GM20431 (cell line): ENCODE measurements around the gene RUNX3.

Source experiments
- in situ Hi-C: fragments of 300-500 bp; cut with MseI, MboI; formaldehyde crosslinking; loops from one replicate; pipeline ENCODE4 v1.15.0; 2020; ENCODE audit warnings: low sequenced_read_pairs; ENCODE audit not compliant: unreplicated experiment

Gene RUNX3

GRCh38 chr1:24904731-24905354, 25.2 kb downstream of the RUNX3 start:
- in situ Hi-C loops = no loop called here

DNA sequence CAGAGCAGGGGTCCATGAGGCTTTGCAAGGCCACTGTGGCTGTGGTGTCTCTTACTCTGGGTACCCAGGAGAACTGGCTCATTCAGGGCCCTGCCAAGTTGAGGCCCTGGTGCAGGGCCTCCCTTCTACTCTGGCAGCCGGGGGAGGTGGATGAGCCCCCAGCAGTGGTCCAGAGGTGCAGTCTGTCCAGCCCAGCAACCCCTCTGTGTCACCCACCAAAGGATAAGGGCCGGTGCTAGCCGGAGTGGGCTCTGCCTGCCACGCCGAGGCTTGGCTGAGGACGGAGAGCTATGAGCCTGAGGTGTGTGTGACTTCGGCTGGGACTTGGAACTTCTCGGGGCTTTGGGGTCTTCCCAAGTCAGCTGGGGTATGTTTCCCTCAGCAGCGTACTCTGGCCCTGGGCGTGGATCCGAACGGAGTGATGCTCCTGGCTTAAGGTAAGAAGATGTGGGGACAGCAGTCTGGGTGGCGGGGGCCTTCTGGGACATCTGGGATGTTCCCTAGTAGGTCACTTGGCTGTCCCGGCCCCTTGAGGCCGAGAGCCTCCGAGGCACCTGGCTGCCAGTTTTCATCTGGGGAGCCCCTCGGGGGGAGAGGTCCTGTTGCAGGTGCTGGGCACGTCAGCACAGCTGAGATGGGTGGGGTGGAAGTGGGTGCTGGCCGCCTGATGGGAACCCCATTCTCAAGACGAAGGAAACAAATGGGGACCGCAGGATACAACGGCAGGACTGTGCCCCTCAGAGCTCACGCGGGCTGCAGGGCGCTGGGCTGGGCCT, 25.9 kb downstream of the RUNX3 start:
- in situ Hi-C loops = no loop called here

DNA sequence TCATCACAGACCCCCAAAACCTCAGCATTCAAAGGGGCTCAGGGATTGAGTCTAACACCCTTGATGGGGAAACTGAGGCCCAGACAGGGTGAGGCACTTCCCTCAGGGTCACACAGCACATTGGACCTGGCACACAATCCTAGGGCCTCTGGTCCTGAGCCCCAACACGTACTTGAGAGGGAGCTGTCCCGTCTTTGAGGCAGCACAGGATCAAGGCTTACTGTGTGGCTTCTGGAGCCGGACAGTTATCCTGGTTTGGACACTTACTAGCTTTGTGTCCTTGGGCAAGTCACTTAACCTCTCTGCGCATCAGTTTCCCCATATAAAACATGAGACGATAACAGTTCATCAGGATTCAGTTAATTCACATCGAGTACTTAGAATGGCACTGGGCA, 26.5 kb downstream of the RUNX3 start:
- in situ Hi-C loops = no loop called here

GRCh38 chr1:24903011-24903461, 27.0 kb downstream of the RUNX3 start:
- in situ Hi-C loops = no loop called here

GRCh38 chr1:24902471-24902891, 27.6 kb downstream of the RUNX3 start:
- in situ Hi-C loops = no loop called here

DNA sequence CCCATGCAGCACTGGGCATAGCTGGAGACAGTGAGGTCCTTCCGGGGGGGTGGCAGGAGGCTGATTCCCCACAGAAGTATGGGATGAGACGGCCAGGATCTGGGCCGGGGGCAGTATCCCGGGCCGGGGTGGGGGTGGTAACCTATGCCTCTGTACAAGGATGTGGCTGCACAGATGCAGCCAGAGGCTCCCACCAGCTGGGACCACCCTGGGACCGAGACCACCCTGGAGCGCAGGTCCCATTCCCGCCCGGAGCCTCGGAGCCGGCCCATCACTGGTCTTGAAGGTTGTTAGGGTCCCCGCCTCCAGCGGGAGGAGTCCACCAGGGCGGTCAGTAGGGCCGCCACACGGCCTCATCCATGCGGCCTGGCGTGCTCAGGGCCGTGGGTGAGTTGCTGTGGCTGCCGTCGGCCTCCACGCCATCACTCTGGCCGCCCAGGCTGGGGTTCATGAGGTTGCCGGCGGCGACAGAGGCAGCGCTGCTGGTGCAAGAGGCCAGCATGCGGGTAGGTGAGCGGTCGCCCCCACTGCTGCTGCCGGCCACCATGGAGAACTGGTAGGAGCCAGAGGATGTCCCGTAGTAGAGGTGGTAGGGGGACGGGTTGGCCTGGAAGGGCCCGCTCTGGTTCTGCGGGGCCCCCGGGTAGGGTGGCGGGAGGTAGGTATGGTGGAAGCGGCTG, 28.1 kb downstream of the RUNX3 start:
- in situ Hi-C loops = no loop called here

GRCh38 chr1:24900985-24901781, 28.9 kb downstream of the RUNX3 start:
- in situ Hi-C loops = no loop called here

- in situ Hi-C loops = no loop called here
These were observed 29.6 kb downstream of the RUNX3 start for GRCh38 chr1:24900486-24900849.

DNA sequence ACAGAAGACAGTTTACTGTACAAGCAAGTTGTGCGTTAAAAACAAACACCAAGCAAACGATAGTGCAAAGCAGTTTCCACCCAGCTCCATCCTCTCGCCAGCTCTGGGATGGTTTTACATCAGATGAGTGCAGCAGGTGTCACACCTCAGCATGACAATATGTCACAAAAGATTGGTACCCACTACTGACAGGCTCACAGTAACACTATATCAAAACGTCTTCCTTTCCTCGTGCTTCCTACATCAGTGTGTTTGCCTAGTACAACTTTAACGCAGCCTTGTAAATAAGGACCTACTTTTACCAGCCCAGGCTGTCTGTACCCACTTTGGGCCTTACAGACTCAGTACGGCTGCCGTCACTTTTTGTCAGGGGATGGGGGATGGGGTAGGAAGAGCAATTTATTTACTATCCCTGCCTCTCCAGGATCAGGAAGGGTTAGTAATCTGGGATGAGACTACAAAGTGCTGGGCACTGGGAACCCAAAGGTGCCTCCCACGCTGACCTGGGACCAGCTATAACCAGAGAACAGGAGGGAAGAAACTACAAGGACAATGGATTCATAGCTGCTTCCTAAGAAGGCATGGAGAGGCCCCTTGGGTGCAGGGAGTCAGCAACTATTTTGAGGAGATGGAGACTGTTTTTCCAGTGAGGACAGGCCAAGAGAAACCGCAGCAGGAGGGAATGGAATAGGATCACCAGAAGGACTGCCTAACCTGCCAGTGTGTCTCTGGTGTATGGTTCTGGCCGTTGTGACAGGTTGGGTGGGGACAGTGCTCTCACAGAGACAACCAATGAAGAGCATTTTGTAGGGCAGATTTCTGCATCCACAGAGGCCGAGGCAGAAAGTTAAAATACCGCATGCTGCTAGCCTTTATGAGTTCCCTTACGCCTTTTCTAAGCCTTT, 30.2 kb downstream of the RUNX3 start:
- in situ Hi-C loops = no loop called here

- in situ Hi-C loops = no loop called here
These were observed 31.1 kb downstream of the RUNX3 start for GRCh38 chr1:24898909-24899439.

GRCh38 chr1:24898152-24898908, 31.7 kb downstream of the RUNX3 start:
- in situ Hi-C loops = no loop called here

- in situ Hi-C loops = no loop called here
These were observed 32.6 kb downstream of the RUNX3 start for GRCh38 chr1:24897263-24898151.

GRCh38 chr1:24896596-24897262, 33.3 kb downstream of the RUNX3 start:
- in situ Hi-C loops = no loop called here

DNA sequence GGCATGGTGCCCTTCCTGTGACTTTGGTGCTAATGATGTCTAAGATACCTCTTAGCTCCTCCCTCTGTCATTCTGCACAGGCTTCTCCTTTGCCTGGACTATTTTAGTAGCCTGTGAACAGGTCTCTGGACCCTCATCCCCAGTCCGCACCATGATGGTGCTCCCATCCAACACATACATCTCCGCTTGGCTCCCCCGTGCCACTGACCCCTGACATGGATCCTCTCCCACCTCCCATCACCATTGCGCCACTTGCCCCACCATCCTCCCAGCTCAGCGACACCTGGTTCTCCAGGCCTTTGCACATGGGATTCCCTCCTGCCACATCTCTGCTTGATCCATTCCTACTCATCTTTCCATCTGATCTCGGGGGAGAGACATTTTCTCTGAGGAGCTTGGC, 33.9 kb downstream of the RUNX3 start:
- in situ Hi-C loops = no loop called here

DNA sequence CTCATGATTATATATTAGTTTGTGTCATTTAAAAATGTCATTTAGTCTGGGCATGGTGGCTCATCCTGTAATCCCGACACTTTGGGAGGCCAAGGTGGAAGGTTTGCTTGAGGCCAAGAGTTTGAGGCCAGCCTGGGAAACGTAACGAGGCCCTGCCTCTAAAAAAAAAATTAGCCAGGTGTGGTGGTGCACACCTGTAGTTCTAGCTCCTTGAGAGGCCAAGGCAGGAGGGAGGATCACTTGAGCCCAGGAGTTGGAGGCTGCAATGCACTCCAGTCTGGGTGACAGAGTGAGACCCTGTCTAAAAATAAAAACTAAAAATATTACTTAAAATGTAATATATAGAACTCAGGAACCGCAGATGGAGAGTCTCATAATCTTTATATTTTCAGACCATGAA, 34.6 kb downstream of the RUNX3 start:
- in situ Hi-C loops = no loop called here

- in situ Hi-C loops = no loop called here
These were observed 36.1 kb downstream of the RUNX3 start for GRCh38 chr1:24894002-24894401.

DNA sequence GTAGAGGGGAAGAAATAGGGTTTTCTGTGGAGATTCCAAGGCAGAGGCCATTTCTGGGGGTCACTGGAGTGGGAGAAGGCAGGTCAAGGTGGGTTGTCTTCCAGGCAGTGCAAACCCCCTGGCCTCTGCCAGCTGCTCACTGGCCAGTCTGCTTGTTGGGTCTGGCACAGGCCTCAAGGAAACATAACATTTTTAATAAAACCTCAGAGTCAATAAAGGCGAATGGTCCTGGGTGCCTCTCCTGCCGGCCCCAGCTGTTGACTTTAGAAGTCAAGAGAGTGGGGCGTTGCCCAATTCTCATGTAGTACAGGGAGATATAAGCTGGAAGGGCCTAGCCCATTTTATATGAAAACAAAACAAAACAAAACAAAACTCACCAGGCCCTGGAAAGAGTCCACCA, 36.6 kb downstream of the RUNX3 start:
- in situ Hi-C loops = no loop called here
